Mammary epithelial cell (primary cell): ENCODE results near the gene SLC28A1.

Experiments
- EZH2 ChIP-seq: IDR thresholded peaks from 2 replicates; pipeline ENCODE4 v1.6.1; 2012; ENCODE audit warnings: low read length, inconsistent platforms, borderline replicate concordance
- TF ChIP-seq, protein P1 (sequence below), 2 donors: IDR thresholded peaks in 1 of 2; conservative IDR thresholded peaks in 1 of 2; 2 replicates each; pipeline ENCODE4 v1.5.1; 2011 to 2012; ENCODE audit warnings: inconsistent platforms in 2 of 2, low read length in 2 of 2, mild to moderate bottlenecking in 2 of 2, control low read depth in 1 of 2, low read depth in 1 of 2; ENCODE audit not compliant: insufficient read depth in 1 of 2; ENCODE audit errors: extremely low read depth in 1 of 2

DNA sequence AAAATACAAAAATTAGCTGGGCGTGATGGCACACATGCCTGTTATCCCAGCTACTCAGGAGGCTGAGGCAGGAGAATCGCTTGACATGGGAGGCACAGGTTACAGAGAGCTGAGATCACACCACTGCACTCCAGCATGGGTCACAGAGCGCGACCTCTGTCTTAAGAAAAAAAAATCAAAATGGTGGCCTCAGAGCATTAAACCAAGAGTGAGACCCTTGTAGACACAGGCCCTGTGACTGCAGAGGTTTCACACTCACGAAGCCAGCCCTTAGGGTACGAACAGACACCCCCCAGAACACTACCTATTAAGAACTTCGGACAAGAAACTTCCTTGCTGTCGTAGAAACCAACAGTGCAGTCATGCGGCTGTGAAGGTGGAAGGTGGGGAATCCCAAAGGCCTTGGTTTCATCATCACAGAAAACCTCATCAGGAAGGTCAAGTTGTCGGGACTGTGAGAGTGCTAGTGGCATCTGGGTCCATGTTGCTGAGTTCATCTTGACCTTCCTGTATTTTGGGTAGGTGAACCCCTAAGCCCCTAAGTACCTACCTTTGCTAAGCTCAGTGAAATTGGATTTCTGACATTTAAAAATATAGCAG, 92.4 kb downstream of the SLC28A1 start:
- TF ChIP-seq, protein P1, sequence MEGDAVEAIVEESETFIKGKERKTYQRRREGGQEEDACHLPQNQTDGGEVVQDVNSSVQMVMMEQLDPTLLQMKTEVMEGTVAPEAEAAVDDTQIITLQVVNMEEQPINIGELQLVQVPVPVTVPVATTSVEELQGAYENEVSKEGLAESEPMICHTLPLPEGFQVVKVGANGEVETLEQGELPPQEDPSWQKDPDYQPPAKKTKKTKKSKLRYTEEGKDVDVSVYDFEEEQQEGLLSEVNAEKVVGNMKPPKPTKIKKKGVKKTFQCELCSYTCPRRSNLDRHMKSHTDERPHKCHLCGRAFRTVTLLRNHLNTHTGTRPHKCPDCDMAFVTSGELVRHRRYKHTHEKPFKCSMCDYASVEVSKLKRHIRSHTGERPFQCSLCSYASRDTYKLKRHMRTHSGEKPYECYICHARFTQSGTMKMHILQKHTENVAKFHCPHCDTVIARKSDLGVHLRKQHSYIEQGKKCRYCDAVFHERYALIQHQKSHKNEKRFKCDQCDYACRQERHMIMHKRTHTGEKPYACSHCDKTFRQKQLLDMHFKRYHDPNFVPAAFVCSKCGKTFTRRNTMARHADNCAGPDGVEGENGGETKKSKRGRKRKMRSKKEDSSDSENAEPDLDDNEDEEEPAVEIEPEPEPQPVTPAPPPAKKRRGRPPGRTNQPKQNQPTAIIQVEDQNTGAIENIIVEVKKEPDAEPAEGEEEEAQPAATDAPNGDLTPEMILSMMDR (conservative IDR thresholded peaks at IDR 0.05 in 1 of 2, IDR thresholded peaks at IDR 0.05 in 1 of 2; ENCODE audit: extremely low read depth in 1 of 2, insufficient read depth in 1 of 2, low read depth in 1 of 2, low read length in 2 of 2): no peak
- no peak for TF ChIP-seq EZH2
